HG03558 (cell line): ENCODE measurements around the gene PRIMPOL.
"Not testable (repeated sequence)": the region's sequence is repeated elsewhere in the genome, so short reads cannot be mapped to it uniquely, and the experiment has no call there.

ENCODE experiments used
- ATAC-seq: cut with Tn5 transposase; IDR thresholded peaks from one replicate; pipeline ENCODE4 v1.9.1; 2021; ENCODE audit warnings: moderate number of reproducible peaks; ENCODE audit not compliant: unreplicated experiment; ENCODE audit errors: extremely low read depth

PRIMPOL gene

GRCh38 chr4:184699941-184700340 is 50.4 kb downstream of the PRIMPOL start:
- no peak for ATAC-seq

GRCh38 chr4:184702114-184702513 is 52.6 kb downstream of the PRIMPOL start:
- no peak for ATAC-seq

GRCh38 chr4:184705692-184706091 is 56.2 kb downstream of the PRIMPOL start:
- no peak for ATAC-seq

- no peak for ATAC-seq
These were observed 56.9 kb downstream of the PRIMPOL start for GRCh38 chr4:184706453-184706852.

GRCh38 chr4:184712322-184712721 is 62.8 kb downstream of the PRIMPOL start:
- ATAC-seq: no peak

GRCh38 chr4:184713887-184714286 is 64.3 kb downstream of the PRIMPOL start:
- ATAC-seq: no peak

- no peak for ATAC-seq
These were observed 66.0 kb downstream of the PRIMPOL start for GRCh38 chr4:184715526-184715925.

- ATAC-seq: no peak
These were observed 69.9 kb downstream of the PRIMPOL start for GRCh38 chr4:184719407-184719806.

- ATAC-seq: no peak
These were observed 71.7 kb downstream of the PRIMPOL start for GRCh38 chr4:184721254-184721653.

GRCh38 chr4:184722798-184723197 is 73.3 kb downstream of the PRIMPOL start:
- no peak for ATAC-seq

- no peak for ATAC-seq
These were observed 77.9 kb downstream of the PRIMPOL start for GRCh38 chr4:184727430-184727829.

GRCh38 chr4:184728858-184729257 is 79.3 kb downstream of the PRIMPOL start:
- no peak for ATAC-seq

GRCh38 chr4:184729946-184730345 is 80.4 kb downstream of the PRIMPOL start:
- no peak for ATAC-seq

- no peak for ATAC-seq
These were observed 81.5 kb downstream of the PRIMPOL start for GRCh38 chr4:184731056-184731455.

GRCh38 chr4:184732126-184732525 is 82.6 kb downstream of the PRIMPOL start:
- ATAC-seq: no peak

- peak; percentile 91 for ATAC-seq
These were observed 84.4 kb downstream of the PRIMPOL start, which contains the start of gene CENPU for GRCh38 chr4:184733654-184734524. Gene CENPU, minus strand, starts transcription at chr4:184734096. Its CDS starts 34 bp downstream, at chr4:184734062.

- ATAC-seq: no peak
These were observed 85.2 kb downstream of the PRIMPOL start for GRCh38 chr4:184734758-184735157.

GRCh38 chr4:184739575-184739974 is 90.0 kb downstream of the PRIMPOL start:
- ATAC-seq: not testable (repeated sequence)

GRCh38 chr4:184740980-184741391 is 91.4 kb downstream of the PRIMPOL start:
- no peak for ATAC-seq

GRCh38 chr4:184741651-184742050 is 92.1 kb downstream of the PRIMPOL start:
- not testable (repeated sequence) for ATAC-seq

GRCh38 chr4:184743650-184744049 is 94.1 kb downstream of the PRIMPOL start:
- ATAC-seq: no peak

GRCh38 chr4:184744236-184744635 is 94.7 kb downstream of the PRIMPOL start:
- ATAC-seq: no peak
